H1 (cell line): Measurements from ENCODE around the gene SLC25A22. TPM values are rescaled to one million over a fixed set of nuclear protein-coding genes. Genes with fewer than 3 reads are reported as not detected.

Experiments used
- JUND ChIP-seq: IDR thresholded peaks from 2 replicates; pipeline ENCODE4 v1.6.1; 2011; ENCODE audit warnings: mild to moderate bottlenecking, improper control_type of control experiment, low read length
- KDM5A ChIP-seq: fragments of 200-600 bp; IDR thresholded peaks from 2 replicates; pipeline ENCODE4 v1.7.1; 2012; ENCODE audit warnings: mild to moderate bottlenecking, low read length, inconsistent platforms, mixed read lengths
- polyA plus RNA-seq, 7 experiments: library from polyadenylated mRNA; depleted of rRNA in 3 of 7; stranded (reverse) in 5 of 7; unstranded in 2 of 7; fragments of >200 nt in 5 of 7; fragments of 200-250 nt in 2 of 7; gene quantifications; 1 replicate in 5 of 7; 2 replicates in 1 of 7; 4 replicates in 1 of 7; pipeline versions ENCODE4 v1.2.1 to v1.2.3, GENCODE V29; 2011 to 2013; ENCODE audit warnings: missing spikeins in 2 of 7, mixed read lengths in 2 of 7
- total RNA-seq: library from RNA; stranded (reverse); fragmentation: NEBNext Ultra II Directional; extraction: Animal tissue kit (Norgen Biotek cat#: 25700); gene quantifications from 2 replicates; pipeline ENCODE4 v1.2.1, GENCODE V29; 2021

The SLC25A22 gene
- total and polyA plus RNA-seq, 2 of the 8 experiments (the other 6 are each of a cell fraction or from before 2014, with no cell fraction given), result 31.5 to 48.0 TPM

- TF ChIP-seq KDM5A, result no peak
- no peak for TF ChIP-seq JUND
These were observed 30.6 kb upstream of the SLC25A22 start (continued) for GRCh38 chr11:828506-829175.
